GM06990 (cell line): ENCODE results near the gene HYAL3.

ENCODE experiments used
- DNase-seq: peaks from one replicate; pipeline ENCODE4 v3.0.0-alpha.2; 2011; ENCODE audit not compliant: insufficient read length; ENCODE audit errors: extremely low read depth
- H3K27me3 ChIP-seq: replicated peaks from 2 replicates; pipeline ENCODE4 v1.6.0; 2011; ENCODE audit warnings: low read length; ENCODE audit not compliant: control insufficient read depth, insufficient read depth
- H3K36me3 ChIP-seq: 2 replicates; pipeline ENCODE4 v1.5.1; 2011; ENCODE audit warnings: low read length; ENCODE audit not compliant: control insufficient read depth, insufficient read depth
- H3K4me3 ChIP-seq: replicated peaks from 2 replicates; pipeline ENCODE4 v1.5.1; 2011; ENCODE audit warnings: low read depth, mild to moderate bottlenecking, control low read depth, low read length
- CTCF ChIP-seq: IDR thresholded peaks from 2 replicates; pipeline ENCODE4 v1.5.1; 2011; ENCODE audit warnings: low read length, control low read depth, mild to moderate bottlenecking, inconsistent platforms; ENCODE audit not compliant: insufficient read depth, poor library complexity, severe bottlenecking

HYAL3 gene

DNA sequence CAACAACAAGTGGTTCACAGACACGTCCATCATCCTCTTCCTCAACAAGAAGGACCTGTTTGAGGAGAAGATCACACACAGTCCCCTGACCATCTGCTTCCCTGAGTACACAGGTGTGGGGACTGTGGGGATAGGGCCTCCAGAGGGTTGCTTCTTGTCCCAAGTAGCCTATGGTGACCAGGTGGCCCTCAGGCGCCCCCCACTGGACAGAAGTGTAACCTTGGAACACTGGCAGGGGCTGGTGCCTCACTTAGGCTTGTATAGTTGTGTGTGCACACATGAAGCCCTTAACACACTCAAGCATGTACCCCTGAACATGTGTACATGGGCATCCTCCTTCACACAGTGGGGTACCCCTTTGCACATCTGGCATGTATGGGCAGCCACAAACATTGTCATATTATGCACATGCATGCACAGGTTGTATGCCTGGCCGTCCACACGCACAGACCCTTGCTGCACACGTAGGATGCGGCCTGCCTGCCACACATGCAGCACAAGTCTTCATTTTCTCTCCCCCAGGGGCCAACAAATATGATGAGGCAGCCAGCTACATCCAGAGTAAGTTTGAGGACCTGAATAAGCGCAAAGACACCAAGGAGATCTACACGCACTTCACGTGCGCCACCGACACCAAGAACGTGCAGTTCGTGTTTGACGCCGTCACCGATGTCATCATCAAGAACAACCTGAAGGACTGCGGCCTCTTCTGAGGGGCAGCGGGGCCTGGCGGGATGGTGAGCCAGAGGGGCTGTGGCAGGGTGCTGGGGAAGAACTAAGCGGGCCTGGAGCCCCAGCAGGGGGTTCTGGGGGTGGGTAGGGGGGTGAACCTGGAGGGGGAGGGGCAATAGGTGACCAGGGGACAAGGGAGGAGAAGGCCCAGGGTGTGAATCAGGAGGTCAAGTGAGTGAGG is 42.0 kb downstream of the HYAL3 start:
- peak; percentile 36 for TF ChIP-seq CTCF
- Histone ChIP-seq H3K36me3 (peaks cover 44% of the 10 kb centered on the region), H3K27me3 (no peaks in the 10 kb centered on the region), H3K4me3 (no peak overlapping the region)
- no peak for DNase-seq

GRCh38 chr3:50255251-50255615 is 44.0 kb downstream of the HYAL3 start:
- DNase-seq = no peak

GRCh38 chr3:50254577-50255250 is 44.5 kb downstream of the HYAL3 start:
- Histone ChIP-seq H3K27me3 (no peaks in the 10 kb centered on the region), H3K4me3 (no peak overlapping the region), H3K36me3 (peaks cover 57% of the 10 kb centered on the region)
- TF ChIP-seq CTCF = no peak
- DNase-seq = no peak

More at GRCh38 chr3:50255251-50255615, 44.0 kb downstream of the HYAL3 start:
- Histone ChIP-seq H3K4me3 (no peak overlapping the region), H3K27me3 (no peaks in the 10 kb centered on the region), H3K36me3 (peaks cover 54% of the 10 kb centered on the region)
- TF ChIP-seq CTCF = no peak

GRCh38 chr3:50251220-50251619 is 48.0 kb downstream of the HYAL3 start:
- DNase-seq = no peak
- H3K36me3 ChIP-seq = peaks cover 48% of the 10 kb centered on the region
- H3K4me3 ChIP-seq = no peak overlapping the region
- no peaks in the 10 kb centered on the region for H3K27me3 ChIP-seq
- TF ChIP-seq CTCF = no peak

GRCh38 chr3:50250514-50250913 is 48.7 kb downstream of the HYAL3 start:
- Histone ChIP-seq H3K4me3 (no peak overlapping the region), H3K36me3 (peaks cover 46% of the 10 kb centered on the region), H3K27me3 (no peaks in the 10 kb centered on the region)
- no peak for DNase-seq
- TF ChIP-seq CTCF = no peak
